ENCODE measurements around the gene USHBP1.
A peak's percentile ranks its signal among the peaks of the same experiment; 100 is the strongest.
"Not testable (repeated sequence)": the region's sequence is repeated elsewhere in the genome, so short reads cannot be mapped to it uniquely, and the experiment has no call there.

Gene USHBP1

GRCh38 chr19:17294051-17294891 is 29.7 kb upstream of the USHBP1 start:
- DNase-seq (ENCODE audit: low read depth): peak; percentile 38

GRCh38 chr19:17293605-17294004 is 29.1 kb upstream of the USHBP1 start:
- no peak for DNase-seq (ENCODE audit: low read depth)

GRCh38 chr19:17292301-17293074 is 27.9 kb upstream of the USHBP1 start:
- DNase-seq (ENCODE audit: low read depth): peak; percentile 70

GRCh38 chr19:17289489-17289888 is 24.9 kb upstream of the USHBP1 start:
- peak; percentile 45 for DNase-seq (ENCODE audit: low read depth)

GRCh38 chr19:17286752-17287151 is 22.2 kb upstream of the USHBP1 start:
- no peak for DNase-seq (ENCODE audit: low read depth)

GRCh38 chr19:17286263-17286662 is 21.7 kb upstream of the USHBP1 start:
- no peak for DNase-seq (ENCODE audit: low read depth)

- no peak for DNase-seq (ENCODE audit: low read depth)
Measured at GRCh38 chr19:17285415-17286135, 21.0 kb upstream of the USHBP1 start.

- DNase-seq (ENCODE audit: low read depth): no peak
Measured at GRCh38 chr19:17283504-17283996, 19.0 kb upstream of the USHBP1 start.

- DNase-seq (ENCODE audit: low read depth): peak; percentile 66
Measured at GRCh38 chr19:17282488-17283125, 18.1 kb upstream of the USHBP1 start.

GRCh38 chr19:17281391-17282304 is 17.1 kb upstream of the USHBP1 start, which contains the start of gene ANKLE1:
Gene ANKLE1, plus strand, starts transcription at chr19:17281901. Its CDS starts 20 bp downstream, at chr19:17281921.
- peak; percentile 35 for DNase-seq (ENCODE audit: low read depth)

GRCh38 chr19:17279436-17279835 is 14.9 kb upstream of the USHBP1 start:
- DNase-seq (ENCODE audit: low read depth): no peak

- no peak for DNase-seq (ENCODE audit: low read depth)
Measured at GRCh38 chr19:17275441-17276175, 11.1 kb upstream of the USHBP1 start.

- not testable (repeated sequence) for DNase-seq (ENCODE audit: low read depth)
Measured at GRCh38 chr19:17274892-17275291, 10.3 kb upstream of the USHBP1 start.

- DNase-seq (ENCODE audit: low read depth): no peak
Measured at GRCh38 chr19:17268754-17269153, 4.2 kb upstream of the USHBP1 start.

GRCh38 chr19:17266975-17267788 is 2.6 kb upstream of the USHBP1 start, which contains the start of gene BABAM1:
Gene BABAM1, plus strand, starts transcription at chr19:17267443. Its CDS starts 1,364 bp downstream, at chr19:17268807.
- DNase-seq (ENCODE audit: low read depth): peak; percentile 87

GRCh38 chr19:17266589-17266974 is 2.0 kb upstream of the USHBP1 start:
- no peak for DNase-seq (ENCODE audit: low read depth)

- DNase-seq (ENCODE audit: low read depth): no peak
Measured at GRCh38 chr19:17266026-17266425, 1.5 kb upstream of the USHBP1 start.

GRCh38 chr19:17263712-17264640 is 569 bp downstream of the USHBP1 start:
- no peak for DNase-seq (ENCODE audit: low read depth)

Data from stimulated activated CD8-positive, alpha-beta memory T cell treated with anti-CD3 and anti-CD28 coated beads, Interleukin-4, amount 100 ng/mL, for 24 hours (primary cell).